Measurements from ENCODE around the gene SVEP1.
A peak's percentile ranks its signal among the peaks of the same experiment; 100 is the strongest.

The SVEP1 gene

DNA sequence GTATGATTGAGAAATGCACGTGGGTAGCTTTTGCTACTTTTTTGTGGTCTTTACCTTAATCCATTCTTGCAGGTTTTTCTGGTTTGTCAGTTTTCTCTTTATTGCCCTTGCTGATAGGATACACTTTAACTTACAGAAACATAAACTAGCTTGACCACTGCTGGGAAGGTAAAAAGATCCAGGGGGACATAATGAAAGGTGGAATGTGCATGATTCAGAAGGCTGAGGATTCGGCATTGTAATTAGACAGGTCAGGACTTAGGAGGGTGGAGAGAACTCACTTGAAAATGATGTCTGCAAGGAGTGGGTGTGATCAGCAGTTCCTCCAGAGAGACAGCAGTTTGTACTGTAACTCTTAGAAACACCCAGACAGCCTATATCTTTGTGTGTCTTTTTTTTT, 222.0 kb downstream of the SVEP1 start:
- DNase-seq: no peak

DNA sequence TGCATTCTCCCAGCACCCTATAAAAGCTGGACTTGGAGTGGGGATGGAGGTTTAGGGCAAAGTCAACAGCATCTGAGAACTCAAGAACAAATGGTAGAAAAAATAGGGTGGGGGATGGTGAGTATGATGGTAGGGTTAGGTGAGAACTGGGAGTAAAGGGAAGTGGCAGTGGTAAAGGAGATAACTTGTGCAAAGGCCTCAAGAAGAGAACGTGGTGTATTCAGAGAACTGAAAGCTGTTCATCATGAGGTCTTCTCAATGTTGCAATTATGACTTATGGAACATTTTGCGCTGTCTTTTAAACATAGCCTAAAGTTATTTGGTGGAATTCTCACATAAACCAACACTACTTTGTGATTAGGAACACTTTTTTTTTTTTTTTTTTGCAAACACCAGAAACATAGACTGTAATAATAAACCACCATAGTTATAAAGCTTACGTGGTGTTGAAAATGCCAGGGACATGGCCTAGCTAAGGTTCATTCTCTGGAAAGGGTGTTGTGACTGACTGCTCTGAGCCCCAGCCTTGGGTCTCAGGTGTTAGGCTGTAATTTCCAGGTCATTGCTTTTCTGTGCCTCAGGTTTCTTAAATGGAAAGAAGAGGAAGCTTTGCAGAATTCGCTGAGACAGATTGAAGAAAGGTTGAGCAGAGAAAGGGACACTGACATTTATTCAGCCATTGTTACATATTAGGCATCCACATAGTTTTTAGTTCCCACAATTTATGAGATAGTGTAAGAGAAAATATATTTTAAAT, 222.7 kb downstream of the SVEP1 start:
- DNase-seq: no peak

DNA sequence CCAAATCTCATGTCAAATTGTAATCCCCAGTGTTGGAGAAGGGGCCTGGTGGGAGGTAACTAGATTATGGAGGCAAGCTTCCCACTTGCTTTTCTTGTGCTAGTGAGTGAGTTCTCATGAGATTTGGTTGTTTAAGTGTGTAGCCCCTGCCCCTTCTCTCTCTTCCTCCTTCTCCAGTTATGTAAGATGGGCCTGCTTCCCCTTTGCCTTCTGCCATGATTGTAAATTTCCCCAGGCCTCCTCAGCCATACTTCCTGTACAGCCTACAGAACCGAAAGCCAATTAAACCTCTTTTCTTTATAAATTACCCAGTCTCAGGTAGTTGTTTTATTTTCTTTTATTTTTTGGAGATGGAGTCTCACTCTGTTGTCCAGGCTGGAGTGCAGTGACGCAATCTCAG, 223.6 kb downstream of the SVEP1 start:
- no peak for DNase-seq

DNA sequence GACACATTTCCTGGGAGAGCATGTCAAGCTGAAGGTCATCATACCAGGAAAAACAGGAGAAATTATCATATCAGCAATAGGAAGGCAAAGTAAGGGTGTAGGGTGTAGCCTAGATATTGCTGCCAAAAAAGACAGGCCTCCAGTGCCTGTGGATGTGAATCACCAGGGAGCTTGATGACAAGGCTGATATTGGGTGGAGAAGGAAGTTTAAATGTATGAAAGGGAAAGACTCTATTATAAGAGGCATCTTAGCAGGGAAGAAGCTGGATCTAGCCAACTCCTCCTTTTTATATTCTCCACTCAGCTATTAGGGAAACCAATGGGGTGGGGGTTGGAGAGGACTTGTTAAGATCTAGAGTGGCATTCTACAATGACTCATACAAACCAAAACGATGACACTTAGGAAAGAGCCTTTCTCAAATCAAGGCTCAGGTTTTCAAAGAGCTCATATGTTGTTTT, 228.5 kb downstream of the SVEP1 start:
- peak; percentile 94 for DNase-seq

DNA sequence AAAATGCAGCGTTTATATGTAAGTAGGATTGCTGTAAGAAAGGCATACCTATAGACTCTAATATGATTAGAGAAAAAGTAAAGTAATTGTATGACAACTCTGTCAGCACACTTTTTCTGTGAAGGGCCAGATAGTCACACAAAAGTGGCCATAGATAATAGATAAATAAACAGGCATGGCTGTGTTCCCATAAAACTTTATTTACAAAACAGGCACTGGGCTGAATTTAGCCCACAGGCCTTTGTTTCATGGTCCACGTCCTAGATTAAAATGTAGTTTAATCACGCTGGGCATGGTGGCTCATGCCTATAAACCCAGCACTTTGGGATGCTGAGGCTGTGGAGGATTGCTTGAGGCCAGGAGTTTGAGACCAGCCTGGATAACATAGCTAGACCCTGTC, 233.2 kb downstream of the SVEP1 start:
- DNase-seq: no peak

DNA sequence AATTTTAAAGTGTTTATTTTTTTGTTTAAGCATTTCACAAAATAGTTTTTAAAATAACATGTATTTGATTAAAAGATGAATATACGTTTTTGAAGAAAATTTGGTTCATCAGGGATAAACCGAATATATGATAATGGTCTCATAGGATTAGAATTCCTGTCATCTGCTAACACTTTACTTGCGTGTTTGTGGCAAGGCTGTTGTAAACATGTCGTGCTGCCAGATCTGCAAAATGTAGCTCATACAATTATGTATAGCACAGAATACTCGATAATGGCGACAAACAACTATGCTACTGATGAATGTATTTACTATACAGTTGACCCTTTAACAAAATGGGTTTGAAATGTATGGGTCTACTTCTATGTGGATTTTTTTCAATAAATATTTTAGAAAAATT, 234.7 kb downstream of the SVEP1 start:
- DNase-seq: no peak

DNA sequence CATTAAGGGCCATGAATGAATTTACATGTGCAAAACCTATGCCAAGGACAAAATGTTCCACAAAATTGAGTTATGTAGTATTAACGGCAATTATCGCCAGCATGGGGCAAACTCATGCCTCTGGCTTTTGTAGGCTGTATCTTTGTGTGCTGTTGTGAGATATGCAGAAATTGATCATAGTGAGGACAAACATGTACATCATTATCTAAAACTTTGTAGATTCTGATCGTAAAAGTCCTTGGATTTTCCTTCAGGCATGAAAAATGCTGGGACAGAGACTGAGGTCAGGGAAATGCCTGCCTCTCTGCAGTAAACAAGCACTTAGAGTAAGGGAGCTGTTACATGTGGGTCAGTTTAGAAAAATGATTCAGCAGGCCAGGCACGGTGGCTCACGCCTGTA, 236.0 kb downstream of the SVEP1 start:
- no peak for DNase-seq

DNA sequence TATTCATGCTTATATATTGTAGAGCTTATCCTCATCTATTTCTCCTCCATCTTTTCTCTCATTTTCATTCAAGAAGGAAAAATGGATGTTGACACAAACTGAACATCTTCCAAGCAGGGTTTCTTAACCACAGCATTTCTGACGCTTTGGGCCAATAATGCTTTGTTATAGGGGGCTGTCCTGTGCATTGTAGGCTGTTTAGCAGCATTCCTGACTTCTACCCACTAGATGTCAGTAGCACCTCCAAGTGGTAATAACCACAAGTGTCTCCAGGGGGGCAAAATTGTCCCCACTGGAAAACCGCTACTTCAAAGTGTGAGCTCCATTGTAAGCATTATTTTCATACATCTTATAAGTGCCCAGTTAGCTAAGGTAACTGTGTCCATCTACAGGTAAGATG, 239.2 kb downstream of the SVEP1 start:
- DNase-seq: peak; percentile 54

DNA sequence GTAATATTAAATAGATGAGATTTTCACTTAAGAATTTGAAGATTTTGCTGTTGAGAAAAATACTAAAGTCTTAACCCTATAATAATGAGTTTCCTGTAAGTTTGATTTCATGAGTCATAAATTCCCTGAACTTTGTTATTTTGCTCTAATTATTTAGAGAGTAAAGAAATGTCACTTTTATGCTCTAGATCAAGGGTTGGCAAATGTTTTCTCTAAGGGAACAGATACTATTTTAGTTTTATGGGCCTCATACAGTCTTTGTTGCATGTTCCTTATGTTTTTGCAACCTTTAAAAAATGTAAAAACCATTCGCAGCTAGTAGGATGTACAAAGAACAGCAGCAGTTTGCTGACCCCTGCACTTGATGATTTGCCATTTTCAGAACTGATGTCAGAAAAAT, 241.4 kb downstream of the SVEP1 start:
- DNase-seq: no peak

DNA sequence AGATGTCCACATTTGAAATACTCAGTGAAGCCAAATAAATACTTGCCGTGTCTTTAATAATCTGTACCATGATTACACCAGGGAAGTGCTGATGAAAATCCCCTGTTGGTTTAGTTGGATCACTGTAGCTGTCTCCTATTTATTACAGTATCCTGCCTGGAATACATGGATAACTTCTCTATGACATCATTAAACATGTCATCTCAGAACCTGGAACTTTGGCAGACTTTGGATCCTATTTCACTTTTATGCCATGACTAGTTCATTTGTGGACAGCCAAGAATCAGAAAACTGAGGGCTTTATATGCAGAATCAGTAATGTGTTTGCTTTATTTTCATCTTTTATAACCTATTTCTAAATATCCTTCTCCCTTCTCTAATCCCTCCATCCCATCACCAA, 241.8 kb downstream of the SVEP1 start, which contains the start of gene TXNDC8:
Gene TXNDC8 (minus strand): TSS at position 137 of the 400 bp plus-strand sequence.
- peak; percentile 55 for DNase-seq

DNA sequence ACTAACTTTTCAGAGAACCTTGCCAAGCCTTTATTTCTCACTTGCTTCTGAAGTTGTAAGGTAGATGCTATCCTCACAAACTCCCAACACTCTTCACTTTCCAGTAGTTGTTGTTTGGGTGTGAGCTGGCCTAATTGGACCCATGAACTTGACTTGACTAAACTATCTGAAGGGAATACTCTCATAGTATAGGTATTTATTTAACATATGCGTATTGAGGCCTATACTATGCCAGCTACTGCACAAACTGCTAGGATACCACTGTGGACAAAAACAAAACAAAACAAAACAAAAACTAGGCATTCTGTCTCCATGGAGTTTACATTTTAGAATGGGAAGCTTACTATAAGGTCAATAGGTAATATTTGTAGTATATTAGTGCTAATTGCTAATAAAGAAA, 243.2 kb downstream of the SVEP1 start:
- no peak for DNase-seq

DNA sequence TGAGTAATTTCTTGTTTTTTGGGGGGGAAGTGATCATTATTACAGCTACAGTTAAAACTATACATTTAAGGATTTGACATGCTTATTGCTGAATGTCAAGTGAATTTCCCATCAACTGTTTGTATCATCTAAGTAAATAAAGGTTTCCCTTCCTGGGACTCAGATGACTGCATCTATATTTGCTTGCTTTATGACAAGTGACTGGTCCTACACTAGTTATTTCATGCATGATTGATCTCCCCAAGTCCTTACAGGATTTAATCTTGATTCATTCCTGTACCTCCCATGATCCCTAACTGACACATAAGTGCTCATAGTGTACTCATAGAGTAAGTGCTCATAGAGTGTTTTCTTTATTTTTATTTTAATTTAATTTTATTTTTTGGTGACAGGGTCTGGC, 244.7 kb downstream of the SVEP1 start:
- no peak for DNase-seq

DNA sequence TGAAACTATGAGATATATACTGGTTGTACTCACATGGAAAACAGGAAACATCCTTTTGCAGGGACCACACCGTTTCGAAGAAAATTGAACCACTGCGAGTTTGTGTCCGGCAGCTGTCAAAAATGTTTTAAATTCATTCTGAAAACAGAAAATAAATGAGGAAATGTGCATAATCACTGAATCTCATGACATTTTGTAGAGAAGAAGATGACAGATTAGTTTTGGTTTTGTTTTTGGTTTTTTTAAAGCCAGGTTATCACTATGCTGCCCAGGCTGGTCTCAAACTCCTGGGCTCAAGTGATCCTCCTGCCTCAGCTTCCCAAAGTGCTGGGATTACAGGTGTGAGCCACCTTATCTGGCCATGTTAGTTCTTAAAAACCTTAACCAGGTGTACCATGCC, 245.4 kb downstream of the SVEP1 start:
- no peak for DNase-seq

DNA sequence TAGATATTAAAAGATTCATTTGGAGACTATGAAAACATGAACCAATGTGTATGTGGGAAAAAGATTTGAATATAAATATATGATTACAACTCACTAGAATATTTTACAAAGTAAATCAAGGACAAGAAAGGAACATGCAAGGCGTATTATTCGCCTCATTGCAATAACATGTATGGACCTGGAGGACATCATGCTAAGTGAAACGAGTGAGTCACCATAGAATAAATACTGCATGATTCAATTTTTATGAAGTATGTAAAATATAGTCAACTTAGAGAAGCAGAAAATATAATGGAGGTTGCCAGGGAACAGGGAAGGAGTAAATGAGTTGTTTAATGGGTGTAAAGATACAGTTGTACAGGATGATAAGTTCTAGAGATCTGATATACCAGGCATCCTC, 246.8 kb downstream of the SVEP1 start:
- no peak for DNase-seq

DNA sequence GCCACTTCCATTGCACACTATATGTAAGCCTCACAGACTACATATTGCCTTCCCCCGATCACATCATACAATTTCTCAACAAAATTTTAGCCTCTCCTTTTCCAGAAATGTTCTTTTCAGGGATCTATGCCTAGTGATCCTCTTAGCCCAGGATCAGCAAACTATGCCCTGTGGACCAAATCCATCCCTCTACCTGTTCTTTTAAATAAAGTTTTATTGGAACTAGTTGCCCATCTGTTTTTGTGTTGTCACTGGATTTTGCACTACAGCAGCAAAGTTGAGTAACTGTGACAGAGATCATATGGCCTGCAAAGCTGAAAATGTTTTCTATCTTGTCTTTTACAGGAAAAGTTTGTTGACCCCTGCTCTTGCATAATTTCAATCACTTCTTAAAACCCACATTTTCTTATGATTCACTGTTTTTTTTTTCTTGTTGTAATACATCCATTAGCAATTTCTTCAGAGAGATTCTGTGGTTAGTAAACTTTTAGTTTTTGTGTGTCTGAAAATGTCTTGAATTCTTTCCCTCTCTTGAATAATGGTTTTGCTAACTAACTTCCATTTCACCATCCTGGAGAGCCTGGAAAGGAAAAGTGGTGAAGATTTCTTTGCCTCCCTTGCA, 248.9 kb downstream of the SVEP1 start:
- peak; percentile 59 for DNase-seq

DNA sequence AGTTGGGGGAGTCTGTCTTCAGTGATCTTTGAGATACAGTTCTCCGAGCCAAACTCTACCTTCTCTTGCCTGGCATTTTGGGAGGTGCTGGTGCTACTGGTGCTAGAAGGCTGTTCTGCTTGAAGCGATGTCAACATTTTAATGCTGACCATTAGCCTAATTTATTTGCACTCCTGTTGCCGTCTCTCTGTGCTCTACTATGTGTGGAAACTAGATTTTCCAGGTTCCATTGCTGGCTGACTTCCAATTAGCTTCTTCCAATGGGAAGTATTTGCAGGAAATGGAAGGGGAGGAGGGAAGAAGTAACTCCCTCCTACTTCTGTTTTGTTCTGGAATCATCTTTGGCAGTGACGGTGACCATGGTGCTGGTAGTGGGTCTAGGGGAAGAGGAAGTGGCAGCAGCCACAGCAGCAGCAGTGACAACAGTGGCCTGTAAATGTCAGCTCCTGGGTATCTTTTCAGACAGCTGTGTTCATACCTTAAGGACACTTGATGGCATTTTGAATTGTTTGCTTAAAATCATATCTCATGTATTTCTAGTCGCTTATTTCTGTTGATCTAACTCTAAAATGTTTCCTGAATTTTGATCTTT, 249.8 kb downstream of the SVEP1 start:
- no peak for DNase-seq

DNA sequence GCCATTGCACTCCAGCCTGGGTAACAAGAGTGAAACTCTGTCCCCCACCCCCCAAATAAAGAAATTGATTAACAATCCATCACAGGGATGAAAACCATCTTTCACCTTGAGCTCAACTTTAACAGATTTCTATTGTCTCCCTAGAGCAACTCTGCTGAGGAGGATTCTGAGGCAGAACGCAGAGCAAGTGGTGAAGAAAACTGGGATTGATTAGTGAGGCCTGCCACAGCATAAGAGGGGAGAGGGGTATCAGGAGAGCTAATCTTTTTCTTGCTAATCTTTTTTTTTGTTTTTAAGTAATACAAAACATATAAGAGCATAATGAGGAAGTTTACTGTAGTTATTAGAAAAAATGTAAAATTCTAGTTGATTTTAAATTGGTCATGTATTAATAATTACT, 250.8 kb downstream of the SVEP1 start:
- no peak for DNase-seq

DNA sequence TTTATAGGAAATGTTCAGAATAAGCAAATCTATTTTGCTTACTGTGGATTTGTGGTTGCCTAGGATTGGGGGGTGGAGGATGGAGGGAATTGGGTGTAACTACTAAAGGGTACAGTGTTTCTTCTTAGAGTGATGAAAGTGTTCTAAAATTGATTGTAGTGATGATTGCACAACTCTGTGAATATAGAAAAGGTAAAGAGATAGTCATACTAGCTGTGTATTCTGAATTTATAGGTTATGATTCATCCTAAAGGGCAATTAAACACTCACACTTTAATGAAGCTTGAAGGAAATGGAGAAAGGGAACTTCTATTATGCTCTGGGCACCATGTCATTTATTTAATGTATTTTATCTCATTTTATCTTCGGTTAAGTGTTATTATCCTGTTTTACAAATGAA, 251.8 kb downstream of the SVEP1 start:
- DNase-seq: no peak

DNA sequence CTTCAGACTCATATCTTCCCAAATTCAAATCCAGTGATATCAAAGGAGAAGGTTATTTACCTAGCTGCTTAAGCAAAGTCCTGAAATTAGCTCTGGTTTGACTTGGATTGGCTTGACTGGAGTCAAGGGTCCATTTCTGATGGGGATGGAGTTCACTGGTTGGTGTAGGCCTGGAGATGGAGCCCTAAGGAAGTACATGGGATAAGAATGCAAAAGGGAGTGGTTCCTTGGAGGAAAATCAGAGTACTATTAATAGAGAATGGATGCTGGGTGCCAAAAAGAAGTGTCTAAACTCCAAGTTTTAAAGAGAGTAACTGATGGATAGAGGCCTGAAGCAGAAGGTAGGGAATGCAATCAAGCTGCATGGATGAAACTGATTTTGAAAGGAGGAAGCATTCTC, 255.7 kb downstream of the SVEP1 start:
- DNase-seq: no peak

DNA sequence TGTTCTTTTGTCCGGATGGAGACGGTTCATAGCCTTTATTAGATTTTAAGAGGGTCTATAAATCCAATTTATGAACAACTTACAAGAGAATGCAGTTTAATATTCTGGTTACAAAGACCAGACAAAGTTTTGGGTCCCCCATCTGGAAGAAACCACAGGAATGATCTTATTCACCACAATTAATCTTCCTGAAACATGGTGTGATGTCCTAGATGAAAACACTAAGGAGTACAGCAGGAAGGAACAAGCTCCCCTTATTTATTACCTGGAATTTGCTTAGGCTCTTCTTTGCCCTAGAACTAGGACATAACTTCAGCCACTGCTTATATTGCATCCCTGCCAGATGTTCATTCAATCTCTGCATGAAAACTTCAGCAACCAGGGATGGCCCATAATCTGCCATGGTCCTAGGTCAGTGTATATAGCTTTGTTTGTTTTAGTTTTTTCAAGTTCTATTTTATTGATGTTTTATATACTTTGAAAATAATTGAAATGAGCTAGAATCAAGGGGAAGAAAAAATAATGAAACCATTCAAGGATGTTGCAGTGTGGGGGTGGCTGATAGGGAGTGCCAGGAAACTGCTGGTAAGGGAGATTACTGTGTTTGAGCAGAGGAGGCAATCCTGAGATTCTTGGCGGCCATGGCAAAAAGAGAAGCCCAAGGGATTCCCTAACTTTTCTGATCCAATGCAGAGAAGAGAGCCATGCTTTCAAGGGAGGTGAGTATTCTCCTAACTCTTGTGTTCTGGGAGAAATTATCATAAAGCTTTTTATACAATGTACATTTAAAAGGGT, 258.7 kb downstream of the SVEP1 start:
- no peak for DNase-seq

DNA sequence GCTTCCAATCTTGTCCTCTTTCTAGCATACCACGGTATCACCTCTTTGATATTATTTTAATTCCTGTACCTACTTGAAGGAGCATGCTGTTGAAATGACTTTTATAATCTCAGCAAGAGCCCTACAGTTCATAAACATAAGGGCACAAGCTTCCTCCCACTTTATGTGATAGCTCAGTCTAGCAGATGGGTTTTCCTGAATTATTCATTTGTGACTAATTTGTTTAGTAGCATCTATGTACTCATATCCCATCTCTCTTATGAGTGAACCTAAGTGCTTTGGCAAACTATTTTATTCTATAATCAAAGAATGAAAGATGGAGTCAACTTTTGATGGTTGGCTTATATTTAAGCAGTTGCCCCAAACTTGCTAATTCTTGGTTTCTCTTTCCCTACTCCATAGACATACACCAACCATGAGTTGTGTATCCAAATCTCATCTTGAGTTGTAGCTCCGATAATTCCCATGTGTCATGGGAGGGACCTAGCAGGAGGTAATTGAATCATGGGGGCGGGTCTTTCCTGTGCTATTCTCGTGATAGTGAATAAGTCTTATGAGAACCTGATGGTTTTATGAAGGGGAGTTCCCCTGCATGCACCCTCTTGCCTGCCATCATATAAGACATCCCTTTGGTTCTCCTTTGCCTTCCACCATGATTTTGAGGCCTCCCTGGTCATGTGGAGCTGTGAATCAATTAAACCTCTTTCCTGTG, 259.6 kb downstream of the SVEP1 start:
- DNase-seq: no peak

DNA sequence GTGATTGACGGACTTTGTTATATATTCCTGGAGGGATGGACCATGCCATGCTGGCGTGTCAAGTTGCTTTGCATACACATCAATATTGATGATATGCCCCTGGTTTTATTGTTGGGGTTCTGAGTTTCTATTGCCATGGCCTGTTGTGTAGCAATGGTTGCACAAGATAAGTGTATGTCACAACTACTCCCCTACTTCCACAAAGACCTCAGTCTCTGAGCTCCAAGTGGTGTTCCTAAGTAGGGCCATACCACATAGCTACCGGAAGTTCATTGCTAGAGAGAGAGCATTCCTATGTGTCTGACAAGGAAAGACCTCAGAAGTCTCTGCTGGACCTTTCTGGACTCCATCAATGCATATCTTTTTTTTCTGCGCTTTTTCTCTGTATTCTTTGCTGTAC, 261.6 kb downstream of the SVEP1 start:
- no peak for DNase-seq

Measured in fibroblast of skin of scalp (primary cell).